ENCODE data around the gene MIF4GD.

Gene MIF4GD

GRCh38 chr17:75271955-75272847, 1.2 kb upstream of the MIF4GD start:
- H3K9ac ChIP-seq (ENCODE audit: low read length): peak overlapping the region; percentile 66
- H3K27ac ChIP-seq (ENCODE audit: low read length): peak overlapping the region; percentile 44; the same call in 1 of the 2 replicates
- H3K4me3 ChIP-seq (ENCODE audit: low read length): peak overlapping the region; percentile 65
- H3K36me3 ChIP-seq (replicated peaks; ENCODE audit: insufficient read depth, low read length): no peaks in the 10 kb centered on the region
- H3K27me3 ChIP-seq (replicated peaks; ENCODE audit: insufficient read depth, low read length): no peaks in the 10 kb centered on the region
- H4K20me1 ChIP-seq (ENCODE audit: insufficient read depth, low read length): no peaks in the 10 kb centered on the region
- H3K9me3 ChIP-seq (replicated peaks; ENCODE audit: insufficient read depth, low read length): no peaks in the 10 kb centered on the region
- DNase-seq: peak; percentile 34
- H3K4me1 ChIP-seq (ENCODE audit: low read length): peaks cover 12% of the 10 kb centered on the region
- peak overlapping the region; percentile 89 for H3K4me2 ChIP-seq (ENCODE audit: low read depth, low read length)
- peak; percentile 22; the same call in 1 of the 2 replicates for TF ChIP-seq CTCF (IDR thresholded peaks at IDR 0.05; ENCODE audit: low read length)
- no peak for TF ChIP-seq EZH2phosphoT487 (IDR thresholded peaks at IDR 0.05; ENCODE audit: low read length)
- H3K79me2 ChIP-seq (ENCODE audit: low read length): peaks cover 14% of the 10 kb centered on the region
- H2AFZ ChIP-seq (ENCODE audit: low read length): peak overlapping the region; percentile 89
- peaks cover 43% of the 10 kb centered on the region for H3F3A ChIP-seq (ENCODE audit: insufficient read depth, low read length)
- no peaks in the 10 kb centered on the region for H3K9me2 ChIP-seq (replicated peaks; ENCODE audit: insufficient read depth, low read length)

GRCh38 chr17:75271233-75271954, 363 bp upstream of the MIF4GD start:
- H3K27ac ChIP-seq (ENCODE audit: low read length): peak overlapping the region; percentile 44

More at GRCh38 chr17:75271233-75271954, 363 bp upstream of the MIF4GD start:
- Histone ChIP-seq H3K36me3 (replicated peaks; ENCODE audit: insufficient read depth, low read length) (no peaks in the 10 kb centered on the region), H3K9me3 (replicated peaks; ENCODE audit: insufficient read depth, low read length) (no peaks in the 10 kb centered on the region), H3K4me2 (ENCODE audit: low read depth, low read length) (peak overlapping the region; percentile 89), H3F3A (ENCODE audit: insufficient read depth, low read length) (peaks cover 43% of the 10 kb centered on the region), H3K9ac (ENCODE audit: low read length) (peak overlapping the region; percentile 66), H3K9me2 (replicated peaks; ENCODE audit: insufficient read depth, low read length) (no peaks in the 10 kb centered on the region), H3K4me3 (ENCODE audit: low read length) (peak overlapping the region; percentile 65), H2AFZ (ENCODE audit: low read length) (peak overlapping the region; percentile 89), H3K27me3 (replicated peaks; ENCODE audit: insufficient read depth, low read length) (no peaks in the 10 kb centered on the region), H4K20me1 (ENCODE audit: insufficient read depth, low read length) (no peaks in the 10 kb centered on the region), H3K79me2 (ENCODE audit: low read length) (peaks cover 11% of the 10 kb centered on the region; the same call in 1 of the 2 replicates), H3K4me1 (ENCODE audit: low read length) (peaks cover 12% of the 10 kb centered on the region)
- peak; percentile 37 for TF ChIP-seq CTCF (IDR thresholded peaks at IDR 0.05; ENCODE audit: low read length)
- no peak for TF ChIP-seq EZH2 (optimal IDR thresholded peaks at IDR 0.05; ENCODE audit: low read depth, low read length)
- TF ChIP-seq EZH2phosphoT487 (IDR thresholded peaks at IDR 0.05; ENCODE audit: low read length): no peak
- peak; percentile 87 for DNase-seq

Measured in MM.1S (cell line).